HEK293 (cell line): Measurements from ENCODE around the gene HSPA2.
"Not testable (repeated sequence)": the region's sequence is repeated elsewhere in the genome, so short reads cannot be mapped to it uniquely, and the experiment has no call there.

Source experiments
- CTCF ChIA-PET: fragments of 350-600 bp; formaldehyde crosslinking; extraction: SDS; loops from one replicate; lab custom pipeline; 2021; ENCODE audit warnings: antibody characterized with exemption; lab: Yijun Ruan, JAX
- POLR2A ChIA-PET: fragments of 300-600 bp; formaldehyde crosslinking; extraction: SDS; loops from one replicate; lab custom pipeline; 2020; ENCODE audit warnings: antibody characterized with exemption, inconsistent platforms; lab: Yijun Ruan, JAX
- H3K27ac ChIP-seq: fragments of 200-500 bp; sonication (Bioruptor generic); 2 replicates; pipeline ENCODE4 v1.5.1; 2014; ENCODE audit warnings: low read depth, low read length, control low read depth, inconsistent platforms; ENCODE audit errors: extremely low read depth
- H3K36me3 ChIP-seq, 2 experiments: fragments of 200-500 bp in 1 of 2; sonication (Bioruptor generic) in 1 of 2; 1 replicate in 1 of 2; 2 replicates in 1 of 2; pipeline ENCODE4 v1.5.1; 2014 to 2017; ENCODE audit warnings: inconsistent platforms in 2 of 2, low read length in 2 of 2; ENCODE audit not compliant: control insufficient read depth in 2 of 2, insufficient read depth in 1 of 2
- H3K4me1 ChIP-seq: fragments of 200-500 bp; sonication (Bioruptor generic); 2 replicates; pipeline ENCODE4 v1.5.1; 2014; ENCODE audit warnings: mild to moderate bottlenecking, low read length, inconsistent platforms; ENCODE audit not compliant: control insufficient read depth, insufficient read depth
- H3K4me3 ChIP-seq: 2 replicates; pipeline ENCODE4 v1.5.1; 2011; ENCODE audit warnings: low read depth, mild to moderate bottlenecking, control low read depth, low read length, moderate library complexity
- H3K9me3 ChIP-seq: fragments of 200-500 bp; sonication (Bioruptor generic); 2 replicates; pipeline ENCODE4 v1.5.1; 2014; ENCODE audit warnings: low read depth, low read length, inconsistent platforms; ENCODE audit not compliant: control insufficient read depth, insufficient read depth
- EGR2 ChIP-seq: fragments of 450-650 bp; formaldehyde crosslinking; IDR thresholded peaks from 2 replicates; pipeline ENCODE4 v1.5.1; 2016; ENCODE audit warnings: low read depth, missing biosample characterization, missing genetic modification characterization
- PRDM1 ChIP-seq: fragments of 450-650 bp; formaldehyde crosslinking; IDR thresholded peaks from 2 replicates; pipeline ENCODE4; 2016; ENCODE audit warnings: missing biosample characterization, missing genetic modification characterization
- PRDM10 ChIP-seq: fragments of 450-650 bp; formaldehyde crosslinking; IDR thresholded peaks from 2 replicates; pipeline ENCODE4 v1.5.1; 2016; ENCODE audit warnings: missing biosample characterization, missing genetic modification characterization
- PRDM6 ChIP-seq: fragments of 450-650 bp; formaldehyde crosslinking; IDR thresholded peaks from 2 replicates; pipeline ENCODE4 v1.5.1; 2017; ENCODE audit warnings: missing biosample characterization, missing genetic modification characterization
- SP7 ChIP-seq: fragments of 450-650 bp; formaldehyde crosslinking; IDR thresholded peaks from 2 replicates; pipeline ENCODE4 v1.5.1; 2016; ENCODE audit warnings: missing biosample characterization, missing genetic modification characterization
- ZBTB26 ChIP-seq: fragments of 450-650 bp; formaldehyde crosslinking; optimal IDR thresholded peaks from 2 replicates; pipeline ENCODE3; 2016; ENCODE audit warnings: missing biosample characterization, mild to moderate bottlenecking, missing genetic modification characterization
- ZFHX2 ChIP-seq: fragments of 450-650 bp; formaldehyde crosslinking; conservative IDR thresholded peaks from 2 replicates; pipeline ENCODE4 v1.5.1; 2016; ENCODE audit warnings: missing biosample characterization, missing genetic modification characterization
- ZNF121 ChIP-seq: fragments of 450-650 bp; formaldehyde crosslinking; IDR thresholded peaks from 2 replicates; pipeline ENCODE4 v1.5.1; 2016; ENCODE audit warnings: missing biosample characterization, missing genetic modification characterization
- ZNF362 ChIP-seq: fragments of 450-650 bp; formaldehyde crosslinking; IDR thresholded peaks from 2 replicates; pipeline ENCODE4 v1.5.1; 2016; ENCODE audit warnings: missing biosample characterization, missing genetic modification characterization
- ZNF398 ChIP-seq: fragments of 450-650 bp; formaldehyde crosslinking; IDR thresholded peaks from 2 replicates; pipeline ENCODE4 v1.5.1; 2017; ENCODE audit warnings: missing biosample characterization, missing genetic modification characterization
- ZSCAN4 ChIP-seq: fragments of 450-650 bp; formaldehyde crosslinking; IDR thresholded peaks from 2 replicates; pipeline ENCODE4 v1.5.1; 2017; ENCODE audit warnings: missing biosample characterization, missing genetic modification characterization

HSPA2 gene

GRCh38 chr14:64556526-64556925 is 16.0 kb downstream of the HSPA2 start:
- Histone ChIP-seq H3K9me3 (no peaks in the 10 kb centered on the region), H3K27ac (no peak overlapping the region), H3K36me3 (no peaks in the 10 kb centered on the region), H3K4me1 (no peaks in the 10 kb centered on the region; the same call in 1 of the 2 replicates), H3K4me3 (no peak overlapping the region)
- POLR2A ChIA-PET = interaction anchor here (0.7 to 1.4 kb wide), 2 partner anchors 16 to 206 kb away, joined by 4 to 18 read pairs; partner anchors contain the start of gene HSPA2
- CTCF ChIA-PET = interaction anchor here (0.6 to 0.9 kb wide), 2 partner anchors 15 to 80 kb away, joined by 3 read pairs; no protein-coding TSS in a partner anchor
- TF ChIP-seq ZNF398 (tag by site-specific recombination) = peak; percentile 59
- TF ChIP-seq ZNF362 (tag by site-specific recombination) = 0 out of 2 replicates have a peak, but pooled peaks have one; percentile 27
- 0 out of 2 replicates have a peak, but pooled peaks have one; percentile 27 for TF ChIP-seq SP7 (tag by site-specific recombination)
- no peak for TF ChIP-seq PRDM1 (tag by site-specific recombination)
- peak; percentile 64 for TF ChIP-seq ZFHX2 (tag by site-specific recombination)
- TF ChIP-seq EGR2 (tag by site-specific recombination) = peak; percentile 60
- no peak for TF ChIP-seq ZBTB26 (tag by site-specific recombination)
- 0 out of 2 replicates have a peak, but pooled peaks have one; percentile 22 for TF ChIP-seq PRDM10 (tag by site-specific recombination)
- TF ChIP-seq PRDM6 (tag by site-specific recombination) = no peak
- no peak for TF ChIP-seq ZSCAN4 (tag by site-specific recombination)
- TF ChIP-seq, all 188 proteins: peak for 6

- H3K27ac ChIP-seq, H3K4me1 ChIP-seq, H3K4me3 ChIP-seq, POLR2A ChIA-PET, H3K36me3 ChIP-seq, H3K9me3 ChIP-seq: not testable (repeated sequence)
- CTCF ChIA-PET = interaction anchor here (1.1 kb wide), 1 partner anchor 78 kb away, joined by 4 read pairs; no protein-coding TSS in a partner anchor
- peak; percentile 84 for TF ChIP-seq ZNF121 (tag by site-specific recombination)
These were observed 17.7 kb downstream of the HSPA2 start for GRCh38 chr14:64558216-64558615.
